ENCODE data around the gene ARPC5.

The ARPC5 gene

GRCh38 chr1:183609759-183610452 is 25.7 kb downstream of the ARPC5 start:
- DNase-seq = no peak

GRCh38 chr1:183609313-183609712 is 26.3 kb downstream of the ARPC5 start:
- no peak for DNase-seq

GRCh38 chr1:183607322-183607980 is 28.1 kb downstream of the ARPC5 start:
- DNase-seq = no peak

GRCh38 chr1:183605904-183606303 is 29.7 kb downstream of the ARPC5 start:
- DNase-seq = no peak

GRCh38 chr1:183604815-183605214 is 30.8 kb downstream of the ARPC5 start:
- no peak for DNase-seq

- no peak for DNase-seq
Measured at GRCh38 chr1:183604038-183604808, 31.4 kb downstream of the ARPC5 start.

- no peak for DNase-seq
Measured at GRCh38 chr1:183602510-183602909, 33.1 kb downstream of the ARPC5 start.

GRCh38 chr1:183600634-183601033 is 34.9 kb downstream of the ARPC5 start:
- no peak for DNase-seq

GRCh38 chr1:183600136-183600535 is 35.4 kb downstream of the ARPC5 start:
- no peak for DNase-seq

- DNase-seq = no peak
Measured at GRCh38 chr1:183598386-183598785, 37.2 kb downstream of the ARPC5 start.

GRCh38 chr1:183597656-183598347 is 37.8 kb downstream of the ARPC5 start:
- no peak for DNase-seq

GRCh38 chr1:183596500-183596899 is 39.1 kb downstream of the ARPC5 start:
- DNase-seq = no peak

GRCh38 chr1:183595537-183595936 is 40.0 kb downstream of the ARPC5 start:
- DNase-seq = no peak

- DNase-seq = no peak
Measured at GRCh38 chr1:183593356-183593755, 42.2 kb downstream of the ARPC5 start.

- no peak for DNase-seq
Measured at GRCh38 chr1:183592733-183593132, 42.9 kb downstream of the ARPC5 start.

GRCh38 chr1:183590244-183591191 is 45.1 kb downstream of the ARPC5 start, which contains the start of gene NCF2:
TSS of gene NCF2 (minus strand) at chr1:183590459. CDS start at chr1:183590329, 130 bp downstream.
- peak; percentile 52 to 57 for DNase-seq

- no peak for DNase-seq
Measured at GRCh38 chr1:183589874-183590243, 45.7 kb downstream of the ARPC5 start.

GRCh38 chr1:183589384-183589783 is 46.2 kb downstream of the ARPC5 start:
- DNase-seq = no peak

- no peak for DNase-seq
Measured at GRCh38 chr1:183588827-183589226, 46.8 kb downstream of the ARPC5 start.

- DNase-seq = no peak
Measured at GRCh38 chr1:183586926-183587325, 48.7 kb downstream of the ARPC5 start.

- no peak for DNase-seq
Measured at GRCh38 chr1:183586455-183586854, 49.1 kb downstream of the ARPC5 start.

- no peak for DNase-seq
Measured at GRCh38 chr1:183585038-183585437, 50.5 kb downstream of the ARPC5 start.

All from activated T-cell treated with anti-CD3 and anti-CD28 coated beads, Interleukin-2, amount 50 U/mL, for 48 hours (primary cell).